HG03520 (cell line): ENCODE data around the gene RASA4B.
"Not testable (repeated sequence)": the region's sequence is repeated elsewhere in the genome, so short reads cannot be mapped to it uniquely, and the experiment has no call there.

Experiments
- ATAC-seq: cut with Tn5 transposase; IDR thresholded peaks from one replicate; pipeline ENCODE4 v1.9.1; 2021; ENCODE audit warnings: mild to moderate bottlenecking, moderate library complexity; ENCODE audit not compliant: unreplicated experiment

The RASA4B gene

GRCh38 chr7:102512642-102513221 is 4.8 kb downstream of the RASA4B start:
- ATAC-seq: not testable (repeated sequence)

DNA sequence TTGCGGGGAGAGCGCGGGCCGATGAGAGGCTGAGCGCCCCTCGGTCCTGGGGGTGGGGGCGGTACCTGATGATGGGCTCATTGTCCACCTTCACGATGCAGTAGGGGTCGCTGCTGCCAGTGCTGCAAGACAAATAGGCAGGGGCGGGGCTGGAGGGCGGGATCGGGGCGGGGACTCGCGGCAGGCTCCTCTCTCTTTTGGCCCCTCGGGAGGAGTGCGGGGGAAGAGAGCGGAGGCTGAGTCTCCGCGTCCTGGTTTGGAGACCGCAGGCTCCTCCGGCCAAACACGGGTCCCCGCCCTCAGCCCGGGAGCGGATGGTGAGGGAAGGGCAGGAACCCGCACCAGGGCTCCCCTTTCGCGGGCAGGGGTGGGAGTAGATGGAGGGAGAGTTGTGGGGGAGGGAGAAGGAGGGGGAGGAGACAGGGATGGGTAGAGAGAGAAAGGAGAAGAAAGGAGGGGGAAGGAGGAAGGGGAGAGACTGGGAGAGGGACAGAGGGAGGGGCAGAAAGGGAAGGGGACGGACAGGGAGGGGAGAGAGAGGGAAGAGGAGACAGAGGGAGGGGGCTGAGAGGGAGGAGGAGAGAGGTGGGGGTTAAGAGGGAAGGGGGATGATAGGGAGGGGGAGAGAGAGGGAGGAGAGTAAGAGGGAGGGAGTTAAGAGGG is 5.6 kb downstream of the RASA4B start:
- peak; percentile 35 for ATAC-seq

GRCh38 chr7:102510575-102510974 is 7.0 kb downstream of the RASA4B start:
- ATAC-seq: not testable (repeated sequence)

GRCh38 chr7:102507410-102508088 is 10.0 kb downstream of the RASA4B start:
- ATAC-seq: not testable (repeated sequence)

DNA sequence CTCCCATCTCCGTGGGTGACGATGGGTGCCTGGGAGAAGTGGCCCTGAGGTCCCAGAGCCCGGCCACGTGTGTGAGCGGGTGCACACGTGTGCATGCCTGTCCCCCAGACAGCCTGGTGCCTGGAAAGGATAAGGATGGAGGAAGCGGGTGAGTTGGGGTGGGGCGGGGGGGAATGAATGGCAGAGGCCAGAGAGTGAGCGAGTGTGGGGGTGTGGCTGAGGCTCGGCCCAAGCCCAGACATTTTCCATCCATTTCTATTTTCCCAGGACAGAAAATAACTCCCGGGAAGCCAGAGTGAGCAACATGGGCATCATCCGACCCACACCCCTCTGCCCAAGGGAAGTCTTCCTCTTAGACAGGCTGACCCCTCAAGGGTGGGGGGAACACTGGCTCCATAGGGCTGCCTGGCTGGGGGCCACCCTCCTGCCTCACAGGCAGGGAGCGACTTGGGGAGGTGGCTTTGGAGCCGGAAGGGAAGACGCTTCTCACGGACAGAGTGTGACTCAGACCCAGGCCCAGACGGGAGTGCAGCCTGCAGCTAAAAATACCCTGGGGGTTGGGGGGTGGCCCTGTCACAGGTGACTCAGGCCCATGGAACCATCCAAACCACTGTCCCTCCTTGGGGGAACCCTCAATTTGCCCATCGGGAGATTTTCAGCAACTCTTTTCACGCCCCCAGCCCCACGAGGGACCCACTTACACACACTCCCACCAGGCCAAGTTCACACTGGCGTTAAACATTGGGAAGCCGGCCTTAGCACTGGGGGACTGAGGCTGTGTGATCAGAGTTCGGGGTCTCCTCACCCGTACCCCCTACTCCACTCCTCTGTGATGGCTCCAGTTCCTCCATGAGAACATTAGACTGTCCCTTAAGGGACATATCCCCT is 12.0 kb downstream of the RASA4B start:
- not testable (repeated sequence) for ATAC-seq

- ATAC-seq: not testable (repeated sequence)
These were observed 14.4 kb downstream of the RASA4B start for GRCh38 chr7:102503141-102503540.

- ATAC-seq: not testable (repeated sequence)
These were observed 19.3 kb downstream of the RASA4B start for GRCh38 chr7:102498321-102498720.

DNA sequence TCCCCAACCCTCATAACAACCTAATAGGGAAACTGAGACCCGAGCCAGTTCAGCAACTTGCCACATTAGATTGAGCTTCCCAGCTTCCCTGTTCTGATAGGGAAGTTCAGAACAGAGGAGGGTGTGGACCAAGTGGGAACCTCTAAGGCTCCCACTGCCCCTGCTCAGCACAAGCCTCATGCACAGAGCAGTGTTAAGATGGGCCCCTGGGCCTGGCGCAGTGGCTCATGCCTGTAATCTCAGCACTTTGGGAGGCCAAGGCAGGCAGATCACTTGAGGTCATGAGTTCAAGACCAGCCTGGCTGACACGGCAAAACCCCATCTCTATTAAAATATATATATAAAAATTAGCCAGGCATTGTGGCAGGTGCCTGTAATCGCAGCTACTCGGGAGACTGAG is 20.3 kb downstream of the RASA4B start:
- not testable (repeated sequence) for ATAC-seq

DNA sequence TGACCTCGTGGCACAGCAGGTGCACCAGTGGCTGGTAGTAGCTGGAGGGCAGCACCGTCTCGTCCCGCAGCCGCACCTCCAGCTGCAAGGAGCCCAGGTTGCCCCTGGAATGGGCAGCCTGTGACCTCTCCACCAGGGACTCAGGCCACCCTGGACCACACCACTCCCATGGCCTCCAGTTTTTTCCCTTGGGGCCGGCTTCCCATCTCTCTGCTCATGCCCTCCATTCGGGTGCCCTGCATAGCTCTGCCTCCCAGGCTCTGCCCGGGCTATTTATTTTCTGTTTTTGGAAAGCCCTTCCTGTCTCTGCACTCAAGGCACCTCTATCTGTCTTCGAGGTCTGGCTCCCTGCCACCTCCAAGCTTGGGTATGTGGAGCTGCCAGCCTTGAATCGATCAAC is 20.7 kb downstream of the RASA4B start:
- ATAC-seq: not testable (repeated sequence)

DNA sequence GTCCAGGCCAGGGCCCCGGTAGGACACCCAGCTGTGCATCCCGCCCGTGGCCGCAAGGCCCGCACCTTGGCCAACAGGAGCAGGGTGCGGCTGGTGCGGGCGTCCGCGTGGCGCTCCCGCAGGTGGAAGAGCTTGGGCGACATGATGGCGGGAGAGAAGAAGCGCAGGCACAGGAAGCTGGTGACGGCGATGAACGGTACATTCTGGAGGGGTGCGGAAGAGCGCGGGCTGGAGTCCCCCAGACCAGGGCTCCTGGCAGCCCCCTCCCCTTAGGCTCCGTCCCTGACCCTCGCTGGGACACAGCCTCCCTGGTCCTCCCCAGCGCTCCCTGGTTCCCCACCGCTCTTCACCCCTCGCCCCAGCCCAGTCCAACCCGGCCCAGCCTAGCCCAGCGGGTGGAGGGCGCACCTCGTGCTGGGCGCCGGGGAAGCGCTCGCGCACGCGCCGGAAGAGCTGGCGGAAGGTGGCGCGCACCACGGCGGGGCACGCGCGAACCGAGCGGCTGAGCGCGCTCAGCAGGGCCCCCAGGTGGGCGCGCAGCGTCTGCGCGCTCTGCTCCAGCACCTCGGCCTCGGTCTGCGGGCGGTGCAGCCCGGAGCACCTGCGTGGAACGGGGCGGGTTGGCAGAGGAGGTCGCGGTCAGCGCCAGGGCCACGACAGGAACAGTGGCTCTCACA is 23.0 kb downstream of the RASA4B start:
- peak; percentile 70 for ATAC-seq

DNA sequence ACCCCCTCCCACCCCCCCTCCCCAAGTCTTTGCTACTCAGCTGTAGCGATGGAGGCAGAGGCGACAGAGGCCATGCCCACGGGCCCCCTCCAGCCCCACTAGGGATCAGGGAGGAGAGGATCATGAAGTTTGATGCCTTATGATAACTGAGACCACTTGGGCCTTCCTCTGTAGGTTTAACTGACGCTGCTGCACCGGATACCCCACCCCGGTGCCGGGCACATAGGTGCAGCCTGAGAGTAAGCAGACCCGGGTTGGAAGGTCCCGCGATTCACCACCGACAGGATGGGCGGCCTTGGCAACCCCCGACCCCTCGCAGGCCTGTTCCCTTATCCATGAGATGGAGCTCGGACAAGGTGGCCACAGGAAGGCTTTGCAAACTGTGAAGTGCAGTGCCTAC is 23.6 kb downstream of the RASA4B start:
- not testable (repeated sequence) for ATAC-seq

GRCh38 chr7:102493220-102493935 is 24.2 kb downstream of the RASA4B start:
- not testable (repeated sequence) for ATAC-seq

DNA sequence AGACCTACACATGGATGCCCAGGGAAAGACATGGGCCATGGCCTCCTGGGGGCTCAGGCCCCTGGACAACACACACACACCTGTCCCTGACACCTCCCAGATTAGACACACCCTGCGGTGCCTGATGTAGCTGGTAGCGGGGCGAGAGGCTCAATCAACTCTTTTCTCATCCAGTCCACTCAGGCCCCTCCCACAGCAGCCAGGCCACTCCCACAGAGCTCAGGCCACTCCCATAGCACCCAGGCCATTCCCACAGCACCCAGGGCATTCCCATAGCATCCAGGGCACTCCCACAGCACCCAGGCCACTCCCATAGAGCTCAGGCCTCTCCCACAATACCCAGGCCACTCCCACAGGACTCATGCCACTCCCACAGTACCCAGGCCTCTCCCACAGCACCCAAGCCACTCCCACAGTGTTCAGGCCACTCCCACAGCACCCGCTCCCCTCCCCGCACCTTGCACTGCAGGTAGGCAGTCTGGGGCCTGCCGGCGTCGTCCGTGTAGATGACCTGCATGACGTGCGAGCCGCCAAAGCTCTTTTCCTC is 27.0 kb downstream of the RASA4B start:
- ATAC-seq: peak; percentile 42

- not testable (repeated sequence) for ATAC-seq
These were observed 33.3 kb downstream of the RASA4B start for GRCh38 chr7:102484317-102484716.

GRCh38 chr7:102481962-102482361 is 35.6 kb downstream of the RASA4B start:
- ATAC-seq: not testable (repeated sequence)

DNA sequence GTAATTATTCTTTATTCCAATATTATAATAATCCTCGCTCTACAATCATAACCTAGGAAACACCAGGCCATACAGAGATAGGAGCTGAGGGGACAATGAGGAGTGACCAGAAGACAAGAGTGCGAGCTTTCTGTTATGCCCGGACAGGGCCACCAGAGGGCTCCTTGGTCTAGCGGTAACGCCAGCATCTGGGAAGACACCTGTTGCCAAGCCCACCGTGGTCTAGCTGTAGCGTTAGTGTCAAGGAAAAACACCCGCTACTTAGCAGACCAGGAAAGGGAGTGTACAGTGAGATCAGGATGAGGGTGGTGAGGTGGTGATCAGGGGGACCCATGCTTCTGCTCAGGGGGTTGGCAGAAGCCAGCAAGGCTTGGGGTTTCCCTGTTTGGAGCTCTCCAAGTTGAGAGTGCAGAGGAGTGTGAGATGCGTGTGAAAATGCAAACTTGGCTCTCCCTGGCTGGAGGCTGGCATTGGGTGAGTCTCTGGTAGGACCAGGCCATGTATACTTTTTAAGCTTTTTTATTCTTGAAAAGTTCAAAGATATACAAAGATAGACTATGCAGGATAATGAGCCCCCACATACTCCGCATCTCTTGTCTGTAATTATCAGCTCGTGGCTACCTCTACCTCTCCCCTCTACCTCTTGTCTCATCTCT is 37.5 kb downstream of the RASA4B start:
- ATAC-seq: not testable (repeated sequence)

DNA sequence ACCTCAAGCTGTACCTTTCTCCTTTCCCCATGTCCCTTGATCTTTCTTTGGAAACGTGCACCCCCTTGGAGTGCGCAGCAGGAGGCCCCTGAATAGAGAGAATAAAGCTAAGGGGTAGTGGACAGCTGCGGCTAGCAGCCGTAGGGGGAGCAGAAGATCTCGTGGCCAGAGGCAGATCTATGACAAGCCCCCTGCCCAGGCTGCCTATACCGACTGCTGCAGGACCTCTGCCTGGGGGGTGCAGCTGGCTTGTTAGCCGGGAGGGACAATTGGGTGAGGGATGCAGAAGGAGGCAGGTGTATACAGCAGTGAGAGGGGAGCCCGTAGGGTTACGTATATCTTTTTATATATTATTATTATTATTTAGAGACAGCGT is 38.4 kb downstream of the RASA4B start:
- peak; percentile 23 for ATAC-seq

GRCh38 chr7:102478314-102479208 is 39.0 kb downstream of the RASA4B start, which contains the start of gene POLR2J:
TSS of gene POLR2J (minus strand) at chr7:102478922. CDS start at chr7:102478860, 62 bp downstream.
- ATAC-seq: peak; percentile 80
